Astrocyte (in vitro differentiated cells and primary cell): ENCODE results near the gene SND1. TPM values are rescaled to one million over a fixed set of nuclear protein-coding genes. Genes with fewer than 3 reads are reported as not detected.

ENCODE experiments used
- DNase-seq: peaks from one replicate; pipeline ENCODE4 v3.0.0-alpha.2; 2010; ENCODE audit warnings: low read depth
- FAIRE-seq: peaks from 2 replicates; lab custom pipeline; 2011; peaks lifted over from hg19 to GRCh38; lab: Jason Lieb, UNC
- H2AFZ ChIP-seq: 2 replicates; pipeline ENCODE4 v1.6.0; 2012; ENCODE audit warnings: low read depth, low read length, inconsistent platforms
- H3K27ac ChIP-seq: 2 replicates; pipeline ENCODE4 v1.5.1; 2011; ENCODE audit warnings: low read depth, low read length, inconsistent platforms
- H3K27me3 ChIP-seq: 2 replicates; pipeline ENCODE4 v1.6.0; 2011; ENCODE audit warnings: low read length, inconsistent platforms; ENCODE audit not compliant: insufficient read depth
- H3K36me3 ChIP-seq: 2 replicates; pipeline ENCODE4 v1.5.1; 2011; ENCODE audit warnings: low read length, inconsistent platforms; ENCODE audit not compliant: insufficient read depth
- H3K4me1 ChIP-seq: 2 replicates; pipeline ENCODE4 v1.5.1; 2011; ENCODE audit warnings: low read length, inconsistent platforms; ENCODE audit not compliant: insufficient read depth
- H3K4me2 ChIP-seq: 2 replicates; pipeline ENCODE4 v1.6.0; 2012; ENCODE audit warnings: low read length, inconsistent platforms
- H3K4me3 ChIP-seq: 2 replicates; pipeline ENCODE4 v1.5.1; 2011; ENCODE audit warnings: low read depth, mild to moderate bottlenecking, low read length, inconsistent platforms; ENCODE audit not compliant: insufficient read depth
- H3K79me2 ChIP-seq: 2 replicates; pipeline ENCODE4 v1.6.0; 2012; ENCODE audit warnings: mild to moderate bottlenecking, low read length, inconsistent platforms; ENCODE audit not compliant: insufficient read depth
- H3K9ac ChIP-seq: 2 replicates; pipeline ENCODE4 v1.6.0; 2012; ENCODE audit warnings: mild to moderate bottlenecking, low read length, inconsistent platforms
- H3K9me3 ChIP-seq: 2 replicates; pipeline ENCODE4 v1.5.1; 2012; ENCODE audit warnings: low read depth, mild to moderate bottlenecking, low read length, inconsistent platforms; ENCODE audit not compliant: insufficient read depth
- H4K20me1 ChIP-seq: 2 replicates; pipeline ENCODE4 v1.6.0; 2012; ENCODE audit warnings: low read length, inconsistent platforms; ENCODE audit not compliant: insufficient read depth
- H3K27ac Mint-ChIP-seq: one replicate; pipeline ENCODE4 v1.8.0; 2021; ENCODE audit warnings: mild to moderate bottlenecking, mixed read lengths; ENCODE audit not compliant: unreplicated experiment
- H3K27me3 Mint-ChIP-seq: one replicate; pipeline ENCODE4 v1.8.0; 2021; ENCODE audit warnings: low read depth, mixed read lengths; ENCODE audit not compliant: unreplicated experiment
- H3K36me3 Mint-ChIP-seq: one replicate; pipeline ENCODE4 v1.8.0; 2021; ENCODE audit warnings: low read depth, mixed read lengths; ENCODE audit not compliant: unreplicated experiment
- H3K4me1 Mint-ChIP-seq: one replicate; pipeline ENCODE4 v1.8.0; 2021; ENCODE audit warnings: low read depth, mixed read lengths; ENCODE audit not compliant: unreplicated experiment
- H3K4me3 Mint-ChIP-seq: one replicate; pipeline ENCODE4 v1.8.0; 2021; ENCODE audit warnings: mild to moderate bottlenecking, moderate library complexity, mixed read lengths; ENCODE audit not compliant: unreplicated experiment
- H3K9me3 Mint-ChIP-seq: one replicate; pipeline ENCODE4 v1.8.0; 2021; ENCODE audit warnings: mild to moderate bottlenecking, mixed read lengths; ENCODE audit not compliant: unreplicated experiment
- CTCF ChIP-seq: IDR thresholded peaks from 2 replicates; pipeline ENCODE4 v1.5.1; 2011; ENCODE audit warnings: low read depth, mild to moderate bottlenecking, inconsistent platforms, low read length, moderate library complexity; ENCODE audit not compliant: insufficient read depth
- EZH2 ChIP-seq: IDR thresholded peaks from 2 replicates; pipeline ENCODE4 v1.6.1; 2012; ENCODE audit warnings: mild to moderate bottlenecking, low read length, inconsistent platforms; ENCODE audit not compliant: insufficient read depth
- total RNA-seq: library from RNA; stranded (reverse); gene quantifications from 2 replicates; pipeline ENCODE4 v1.2.1, GENCODE V29; 2021

Gene SND1
- total RNA-seq, 1 donor from 2014 or later, result 267 TPM

- Histone ChIP-seq H3K4me1 (peaks cover 10% of the 10 kb centered on the region), H3K4me2 (no peak overlapping the region)
Observed at GRCh38 chr7:128066858-128067257, 414.9 kb downstream of the SND1 start.

DNA sequence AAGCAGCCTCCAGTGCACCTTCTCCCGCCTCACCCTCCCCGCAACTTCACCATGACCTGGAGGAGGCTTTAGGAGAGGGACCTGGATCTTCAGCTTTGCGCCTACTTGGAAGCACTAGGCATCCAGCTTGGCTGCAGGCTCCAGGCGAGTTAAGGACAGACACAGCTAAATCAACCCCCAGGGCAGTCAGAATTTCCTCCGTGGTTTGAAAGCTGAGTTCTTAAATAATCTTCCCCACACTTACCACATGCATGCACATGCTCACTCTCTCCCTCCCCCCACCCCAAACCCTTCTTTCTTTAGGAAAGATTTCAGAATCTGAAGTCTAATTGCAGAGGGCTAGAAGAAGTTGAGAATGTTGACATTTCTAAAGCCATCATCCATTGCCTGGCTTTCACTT lies 416.0 kb downstream of the SND1 start:
- DNase-seq, result no peak
- H3K27ac Mint-ChIP-seq, result no peak overlapping the region
- no peaks in the 10 kb centered on the region for H3K36me3 ChIP-seq
- H3K27me3 ChIP-seq, result no peaks in the 10 kb centered on the region
- peaks cover 95% of the 10 kb centered on the region for H4K20me1 ChIP-seq
- H2AFZ ChIP-seq, result no peak overlapping the region
- H3K9me3 ChIP-seq, result no peaks in the 10 kb centered on the region
- H3K36me3 Mint-ChIP-seq, result peaks cover 18% of the 10 kb centered on the region
- no peak overlapping the region for H3K4me2 ChIP-seq
- TF ChIP-seq EZH2 (no peak), CTCF (no peak)
- peaks cover 8% of the 10 kb centered on the region for H3K4me1 ChIP-seq
- FAIRE-seq, result no peak
- no peak overlapping the region for H3K27ac ChIP-seq
- H3K4me3 Mint-ChIP-seq, result no peak overlapping the region
- peaks cover 43% of the 10 kb centered on the region for H3K4me1 Mint-ChIP-seq
- no peaks in the 10 kb centered on the region for H3K27me3 Mint-ChIP-seq
- H3K9me3 Mint-ChIP-seq, result no peaks in the 10 kb centered on the region
- H3K4me3 ChIP-seq, result no peak overlapping the region
- no peak overlapping the region for H3K9ac ChIP-seq
- H3K79me2 ChIP-seq, result no peaks in the 10 kb centered on the region

More at GRCh38 chr7:128066858-128067257, 414.9 kb downstream of the SND1 start:
- no peak for DNase-seq
- H3K27me3 ChIP-seq, result no peaks in the 10 kb centered on the region
- Mint-ChIP-seq H3K4me3 (peak overlapping the region; percentile 20), H3K36me3 (peaks cover 21% of the 10 kb centered on the region), H3K27me3 (no peaks in the 10 kb centered on the region), H3K4me1 (peaks cover 52% of the 10 kb centered on the region), H3K27ac (no peak overlapping the region), H3K9me3 (no peaks in the 10 kb centered on the region)
- H3K36me3 ChIP-seq, result no peaks in the 10 kb centered on the region
- H3K79me2 ChIP-seq, result no peaks in the 10 kb centered on the region
- FAIRE-seq, result no peak
- no peak for TF ChIP-seq EZH2
- TF ChIP-seq CTCF, result no peak
- no peak overlapping the region for H3K9ac ChIP-seq
- H3K9me3 ChIP-seq, result no peaks in the 10 kb centered on the region
- H4K20me1 ChIP-seq, result peaks cover 95% of the 10 kb centered on the region
- no peak overlapping the region for H3K27ac ChIP-seq
- no peak overlapping the region for H3K4me3 ChIP-seq
- no peak overlapping the region for H2AFZ ChIP-seq

- H3K36me3 ChIP-seq, result no peaks in the 10 kb centered on the region
- Mint-ChIP-seq H3K9me3 (no peaks in the 10 kb centered on the region), H3K4me3 (no peak overlapping the region), H3K4me1 (peaks cover 37% of the 10 kb centered on the region), H3K27me3 (no peaks in the 10 kb centered on the region), H3K36me3 (peaks cover 16% of the 10 kb centered on the region), H3K27ac (no peak overlapping the region)
- H3K9me3 ChIP-seq, result no peaks in the 10 kb centered on the region
- FAIRE-seq, result no peak
- H3K4me1 ChIP-seq, result peaks cover 11% of the 10 kb centered on the region
- H3K4me3 ChIP-seq, result no peak overlapping the region
- no peak overlapping the region for H3K9ac ChIP-seq
- H3K79me2 ChIP-seq, result no peaks in the 10 kb centered on the region
- DNase-seq, result no peak
- no peak overlapping the region for H2AFZ ChIP-seq
- H3K27ac ChIP-seq, result no peak overlapping the region
- H3K4me2 ChIP-seq, result no peak overlapping the region
- no peaks in the 10 kb centered on the region for H3K27me3 ChIP-seq
- TF ChIP-seq EZH2, result no peak
- TF ChIP-seq CTCF, result no peak
- H4K20me1 ChIP-seq, result peaks cover 95% of the 10 kb centered on the region
Observed at GRCh38 chr7:128068785-128069184, 416.8 kb downstream of the SND1 start.
